ENCODE results near the gene EPHX1. TPM values are rescaled to one million over a fixed set of nuclear protein-coding genes. Genes with fewer than 3 reads are reported as not detected.

EPHX1 gene
- total RNA-seq, 4 donors from 2014 or later, result 28.9 to 109 (median 59.9) TPM

GRCh38 chr1:225892307-225892706, 82.4 kb downstream of the EPHX1 start:
- Histone ChIP-seq H3K4me3 (no peak overlapping the region), H3K4me1 (peaks cover 0 to 41% (median 6%) of the 10 kb centered on the region in 4 donors), H3K27ac (no peak overlapping the region), H3K27me3 (no peaks in the 10 kb centered on the region), H3K36me3 (no peaks in the 10 kb centered on the region), H3K9me3 (no peaks in the 10 kb centered on the region)
- TF ChIP-seq POLR2A (IDR thresholded peaks at IDR 0.05), result no peak
- TF ChIP-seq CTCF (IDR thresholded peaks at IDR 0.05), result no peak
- no peak for DNase-seq

Other genes starting within 250 kb of the EPHX1 start
- gene ENAH, start 157.0 kb upstream of the EPHX1 start, total RNA-seq, result 10 to 100 TPM in 3 of 4 donors, 1 to 10 TPM in 1; 7.6 to 51.2 (median 16.5) TPM
- 100 to 1,000 TPM in 3 of 4 donors, 10 to 100 TPM in 1; 67.9 to 153 (median 131) TPM for gene SRP9, start 32.3 kb upstream of the EPHX1 start, total RNA-seq
- 100 to 1,000 TPM in 3 of 4 donors, 10 to 100 TPM in 1; 77.8 to 339 (median 275) TPM for gene TMEM63A, start 72.3 kb downstream of the EPHX1 start, total RNA-seq
- gene LEFTY1, start 79.0 kb downstream of the EPHX1 start, total RNA-seq, result 10 to 100 TPM in 1 of 4 donors, 1 to 10 TPM in 3; 1.5 to 15.6 (median 5.6) TPM
- gene PYCR2, start 114.1 kb downstream of the EPHX1 start, total RNA-seq, result 10 to 100 TPM; 31.1 to 46.2 (median 35.5) TPM
- not detected for gene LEFTY2, start 131.1 kb downstream of the EPHX1 start, total RNA-seq
- 10 to 100 TPM; 10.9 to 22.3 (median 15.8) TPM for gene SDE2, start 189.2 kb downstream of the EPHX1 start, total RNA-seq

Measured in Peyer's patch (tissue), 4 donors.